ENCODE measurements around the gene EIF3D. TPM values are rescaled to one million over a fixed set of nuclear protein-coding genes. Genes with fewer than 3 reads are reported as not detected.
A peak's percentile ranks its signal among the peaks of the same experiment; 100 is the strongest.

Gene EIF3D
- total and polyA plus RNA-seq, 2 of the 13 experiments (the other 11 are each of a cell fraction or from before 2014, with no cell fraction given): 118 to 274 TPM

GRCh38 chr22:36528795-36529751, at the start of gene EIF3D (continued):
- TF ChIP-seq SP1 (IDR thresholded peaks at IDR 0.05) (no peak), SP1 (CRISPR knock-in tag; IDR thresholded peaks at IDR 0.05) (peak; percentile 45; the same call in 1 of the 2 replicates), TCF12 (IDR thresholded peaks at IDR 0.05) (no peak), TCF12 (CRISPR knock-in tag; IDR thresholded peaks at IDR 0.05) (no peak), ZNF781 (CRISPR knock-in tag; IDR thresholded peaks at IDR 0.05; ENCODE audit: borderline replicate concordance, not compliant biosample characterization) (peak; percentile 32), MEIS2 (CRISPR knock-in tag; IDR thresholded peaks at IDR 0.05) (peak; percentile 67; the same call in 1 of the 2 replicates), HNF1A (IDR thresholded peaks at IDR 0.05; ENCODE audit: low read depth) (0 out of 2 replicates have a peak, but pooled peaks have one; percentile 7), HNF1A (CRISPR knock-in tag; IDR thresholded peaks at IDR 0.05; ENCODE audit: borderline replicate concordance) (peak; percentile 68; the same call in 1 of the 2 replicates), SYNCRIP (IDR thresholded peaks at IDR 0.05; ENCODE audit: insufficient read depth, low read depth, low read length) (no peak), ZBTB34 (CRISPR knock-in tag; IDR thresholded peaks at IDR 0.05) (no peak), ZNF576 (CRISPR knock-in tag; IDR thresholded peaks at IDR 0.05) (no peak), ZFP37 (CRISPR knock-in tag; IDR thresholded peaks at IDR 0.05; ENCODE audit: borderline replicate concordance) (no peak), GPN1 (CRISPR knock-in tag; IDR thresholded peaks at IDR 0.05; ENCODE audit: borderline replicate concordance) (no peak), ZNF780A (CRISPR knock-in tag; IDR thresholded peaks at IDR 0.05) (0 out of 2 replicates have a peak, but pooled peaks have one; percentile 64), ZNF292 (CRISPR knock-in tag; IDR thresholded peaks at IDR 0.05; ENCODE audit: borderline replicate concordance, low read depth) (peak; percentile 83; the same call in 1 of the 2 replicates), PHB2 (IDR thresholded peaks at IDR 0.05; ENCODE audit: partially characterized antibody) (no peak)
